Hematopoietic multipotent progenitor cell treated with erythropoietin and hydrocortisone succinate and interleukin-3 and kit ligand, for 4 days (in vitro differentiated cells): ENCODE results near the gene NDUFA13.
A peak's percentile ranks its signal among the peaks of the same experiment; 100 is the strongest.

Source experiments
- DNase-seq: peaks from one replicate; pipeline ENCODE4 v3.0.0-alpha.2; 2015

Gene NDUFA13

GRCh38 chr19:19489804-19490204, 26.2 kb upstream of the NDUFA13 start:
- DNase-seq, result no peak

GRCh38 chr19:19490214-19490968, 25.6 kb upstream of the NDUFA13 start:
- DNase-seq, result peak; percentile 92

GRCh38 chr19:19491321-19492025, 24.6 kb upstream of the NDUFA13 start:
- no peak for DNase-seq

- DNase-seq, result no peak
These were observed 23.9 kb upstream of the NDUFA13 start for GRCh38 chr19:19492026-19492610.

GRCh38 chr19:19493841-19494546, 22.0 kb upstream of the NDUFA13 start:
- no peak for DNase-seq

- no peak for DNase-seq
These were observed 20.1 kb upstream of the NDUFA13 start for GRCh38 chr19:19495614-19496603.

GRCh38 chr19:19498255-19498991, 17.6 kb upstream of the NDUFA13 start:
- no peak for DNase-seq

GRCh38 chr19:19499272-19499995, 16.6 kb upstream of the NDUFA13 start:
- no peak for DNase-seq

GRCh38 chr19:19500975-19501644, 14.9 kb upstream of the NDUFA13 start:
- no peak for DNase-seq

- DNase-seq, result no peak
These were observed 14.2 kb upstream of the NDUFA13 start for GRCh38 chr19:19501798-19502197.

- DNase-seq, result no peak
These were observed 13.7 kb upstream of the NDUFA13 start for GRCh38 chr19:19502281-19502680.

- no peak for DNase-seq
These were observed 13.0 kb upstream of the NDUFA13 start for GRCh38 chr19:19502808-19503602.

- DNase-seq, result no peak
These were observed 11.0 kb upstream of the NDUFA13 start for GRCh38 chr19:19504754-19505668.

GRCh38 chr19:19505669-19506326, 10.2 kb upstream of the NDUFA13 start:
- DNase-seq, result no peak

GRCh38 chr19:19506592-19506991, 9.4 kb upstream of the NDUFA13 start:
- no peak for DNase-seq

GRCh38 chr19:19507354-19507753, 8.7 kb upstream of the NDUFA13 start:
- DNase-seq, result no peak

- DNase-seq, result no peak
These were observed 7.8 kb upstream of the NDUFA13 start for GRCh38 chr19:19508217-19508616.

- no peak for DNase-seq
These were observed 5.6 kb upstream of the NDUFA13 start for GRCh38 chr19:19510432-19510831.
